Astrocyte of the cerebellum (primary cell): ENCODE measurements around the gene KCTD21.

Experiments
- DNase-seq: peaks from one replicate; pipeline ENCODE4 v3.0.0-alpha.2; 2011; ENCODE audit warnings: low read depth
- H3K4me3 ChIP-seq: 2 replicates; pipeline ENCODE4 v1.5.1; 2011; ENCODE audit warnings: mild to moderate bottlenecking, low read depth, low read length, moderate library complexity
- CTCF ChIP-seq: IDR thresholded peaks from 2 replicates; pipeline ENCODE4 v1.5.1; 2012; ENCODE audit warnings: low read length, low read depth, moderate library complexity, mild to moderate bottlenecking; ENCODE audit errors: missing control alignments
- in situ Hi-C: cut with HindIII; loops from 2 replicates; pipeline ENCODE4 v1.10.0; 2017; ENCODE audit warnings: low sequenced_read_pairs

KCTD21 gene

GRCh38 chr11:78168539-78169477 lies 19.6 kb downstream of the KCTD21 start:
- peak; percentile 62 for DNase-seq
- in situ Hi-C loops = no loop called here
- no peak overlapping the region for H3K4me3 ChIP-seq
- no peak for TF ChIP-seq CTCF

- H3K4me3 ChIP-seq = no peak overlapping the region
- in situ Hi-C loops = no loop called here
- DNase-seq = no peak
- TF ChIP-seq CTCF = no peak
Measured at GRCh38 chr11:78166855-78167469, 21.5 kb downstream of the KCTD21 start.

- no peak overlapping the region for H3K4me3 ChIP-seq
- in situ Hi-C loops = no loop called here
- TF ChIP-seq CTCF = no peak
- no peak for DNase-seq
Measured at GRCh38 chr11:78164471-78164870, 24.0 kb downstream of the KCTD21 start.

GRCh38 chr11:78163828-78164227 lies 24.6 kb downstream of the KCTD21 start:
- DNase-seq = no peak
- no peak for TF ChIP-seq CTCF
- in situ Hi-C loops = no loop called here
- H3K4me3 ChIP-seq = no peak overlapping the region

- no peak for DNase-seq
- H3K4me3 ChIP-seq = no peak overlapping the region
- TF ChIP-seq CTCF = no peak
- in situ Hi-C loops = no loop called here
Measured at GRCh38 chr11:78161962-78162371, 26.5 kb downstream of the KCTD21 start.

GRCh38 chr11:78161346-78161745 lies 27.1 kb downstream of the KCTD21 start:
- TF ChIP-seq CTCF = no peak
- in situ Hi-C loops = no loop called here
- no peak for DNase-seq
- no peak overlapping the region for H3K4me3 ChIP-seq
